NCI-H1436 treated with DMSO at 0.1 percent for 48 hours (cell line): ENCODE data around the gene KLHL34.

Source experiments
- DNase-seq: peaks from one replicate; lab custom pipeline; 2025; lab: John Stamatoyannopoulos, UW

The KLHL34 gene, protein sequence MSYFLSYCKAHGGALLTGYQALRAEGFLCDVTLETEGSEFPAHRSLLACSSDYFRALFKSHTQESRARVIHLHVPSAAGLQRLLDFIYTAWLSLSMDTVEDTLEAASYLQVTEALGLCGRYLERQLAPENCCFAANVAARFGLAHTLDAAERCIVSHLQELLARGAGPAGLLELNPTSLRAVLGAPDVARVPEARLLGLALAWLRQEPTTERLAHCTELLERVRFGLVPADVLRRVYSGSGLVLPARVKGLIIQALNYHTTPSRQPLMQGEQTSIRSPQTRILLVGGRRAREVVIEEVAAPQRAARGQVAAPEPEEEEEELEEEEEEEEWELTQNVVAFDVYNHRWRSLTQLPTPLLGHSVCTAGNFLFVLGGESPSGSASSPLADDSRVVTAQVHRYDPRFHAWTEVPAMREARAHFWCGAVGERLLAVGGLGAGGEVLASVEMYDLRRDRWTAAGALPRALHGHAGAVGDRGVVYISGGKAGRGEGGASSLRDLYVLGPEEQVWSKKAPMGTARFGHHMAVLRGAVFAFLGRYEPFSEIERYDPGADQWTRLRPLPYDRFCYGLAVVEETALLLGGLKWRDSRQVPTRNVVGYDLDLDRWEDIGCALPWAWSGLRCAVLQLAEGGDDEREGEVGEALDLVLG

DNA sequence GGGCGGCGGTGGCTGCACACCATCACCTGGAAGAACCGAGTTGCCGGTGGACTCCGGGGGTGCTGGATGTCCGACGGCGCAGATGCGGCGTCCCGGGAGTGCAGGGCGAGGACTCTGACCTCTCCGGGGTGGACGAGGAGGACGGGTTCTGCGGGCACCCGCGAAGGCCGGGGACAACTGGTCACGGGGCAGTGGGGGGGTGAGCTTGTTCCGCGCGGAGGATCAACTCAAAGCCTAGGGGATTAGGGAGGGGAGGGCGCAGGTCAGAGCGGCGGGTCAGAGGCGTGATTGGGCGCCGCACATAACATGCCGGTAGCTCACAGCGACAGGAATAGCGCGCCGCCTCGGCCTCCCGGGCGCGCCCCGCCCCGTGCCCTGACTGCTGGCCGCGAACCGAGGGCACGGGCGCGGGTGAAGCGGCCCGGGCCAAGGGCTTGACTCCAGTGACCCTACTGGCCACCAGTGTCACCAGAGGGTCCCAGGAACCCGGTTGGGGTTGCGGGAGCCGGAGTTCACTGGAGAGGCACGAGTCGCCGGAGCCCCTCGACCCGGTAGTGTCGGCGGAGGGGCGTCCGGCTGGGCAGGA is at the start of gene KLHL34:
Gene KLHL34, minus strand, starts transcription at position 179 of the 586 bp plus-strand sequence. CDS start 542 bp downstream, outside the sequence.
- DNase-seq: no peak

DNA sequence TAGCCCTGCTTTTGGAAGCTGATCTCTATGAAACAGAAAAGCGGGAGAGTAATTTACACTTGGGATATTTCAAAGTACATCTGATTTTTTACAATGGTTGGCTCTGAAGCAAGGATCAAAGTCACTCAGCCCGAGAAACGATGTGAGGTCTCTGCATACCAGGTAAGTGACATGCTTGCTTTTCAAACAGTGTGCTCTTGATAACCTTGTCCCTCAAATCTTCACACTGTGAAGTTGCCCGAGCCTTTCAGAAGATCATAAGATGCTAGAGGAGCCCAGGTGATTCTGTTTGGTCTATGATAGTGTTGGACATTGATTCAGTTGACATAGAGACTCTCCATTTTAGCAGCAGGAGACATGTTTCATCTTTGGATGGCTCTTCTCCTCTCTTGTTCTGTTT is 47.1 kb upstream of the KLHL34 start:
- DNase-seq: no peak

DNA sequence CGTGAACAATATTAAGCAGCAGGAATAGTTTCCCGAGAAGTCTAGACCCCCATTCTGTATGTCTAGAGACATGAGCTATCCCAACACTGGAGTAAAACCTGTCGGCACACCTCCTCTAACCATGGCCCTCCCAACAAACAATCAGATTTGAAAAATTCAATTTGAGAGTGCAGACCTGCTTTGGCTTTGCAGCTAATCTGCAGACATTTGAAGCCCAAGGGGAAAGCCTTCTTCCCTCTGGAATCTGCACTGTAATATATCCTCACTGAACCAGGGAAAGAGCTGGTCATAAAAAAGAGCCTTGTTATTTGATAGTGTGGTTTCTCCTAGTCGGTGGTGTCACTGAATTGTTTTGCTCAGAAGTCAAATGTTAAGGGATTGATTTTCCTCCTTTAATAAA is 44.6 kb upstream of the KLHL34 start:
- no peak for DNase-seq

DNA sequence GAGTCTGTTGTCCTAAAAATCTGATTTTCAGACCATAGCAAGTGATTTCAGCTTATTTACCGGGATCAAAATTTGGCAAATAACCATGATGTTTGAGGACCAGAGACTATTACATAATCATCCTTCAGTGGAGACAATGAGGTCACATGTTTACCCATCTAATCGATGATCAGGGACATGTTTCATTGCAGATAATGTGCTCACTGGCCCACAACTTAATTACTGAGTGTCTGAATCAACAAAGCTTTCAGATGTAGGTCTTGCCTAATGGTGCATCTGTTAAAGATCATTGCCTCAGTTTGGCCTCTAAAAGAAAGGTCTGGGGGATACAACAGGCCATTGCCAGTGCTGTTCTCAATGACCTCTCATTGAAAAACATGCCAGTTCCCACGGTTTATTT is 42.8 kb upstream of the KLHL34 start:
- DNase-seq: no peak

DNA sequence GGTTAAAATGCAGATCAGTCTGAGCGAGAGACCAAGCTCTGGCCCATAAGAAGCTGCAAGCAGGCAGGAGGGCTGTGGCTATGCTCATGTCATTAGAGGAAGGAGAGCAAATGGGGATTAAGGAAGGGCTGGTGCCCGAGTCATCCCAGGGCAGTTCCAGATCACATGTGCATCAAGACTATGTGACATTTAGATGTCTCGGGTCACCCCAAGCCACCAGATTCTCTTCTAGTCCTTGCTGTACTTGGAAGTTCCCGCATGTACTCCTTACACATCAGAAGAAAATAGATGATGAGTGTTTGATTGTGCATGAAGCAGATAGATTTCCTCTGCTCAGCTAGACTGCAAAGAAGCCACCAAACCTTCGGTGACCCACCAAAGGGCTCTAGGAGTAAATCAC is 42.1 kb upstream of the KLHL34 start:
- DNase-seq: no peak

DNA sequence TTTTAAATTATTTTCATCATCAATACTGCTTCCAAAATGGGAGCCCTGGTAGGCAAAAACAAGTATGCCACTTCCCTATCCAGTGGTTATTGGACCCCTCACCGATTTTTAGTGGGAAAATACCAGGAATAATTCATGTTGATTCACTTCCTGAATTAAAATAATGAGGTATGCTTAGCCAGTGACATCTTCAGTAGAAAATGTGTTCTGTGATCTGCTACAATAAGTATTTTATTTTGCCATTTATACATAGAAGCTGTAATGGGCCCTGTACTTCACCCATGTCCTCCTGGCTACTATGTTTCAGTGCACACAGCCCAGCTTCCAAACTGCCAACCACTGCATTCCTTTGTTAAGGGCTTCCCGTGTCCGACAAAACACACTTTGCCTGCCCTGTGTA is 41.0 kb upstream of the KLHL34 start:
- DNase-seq: no peak

DNA sequence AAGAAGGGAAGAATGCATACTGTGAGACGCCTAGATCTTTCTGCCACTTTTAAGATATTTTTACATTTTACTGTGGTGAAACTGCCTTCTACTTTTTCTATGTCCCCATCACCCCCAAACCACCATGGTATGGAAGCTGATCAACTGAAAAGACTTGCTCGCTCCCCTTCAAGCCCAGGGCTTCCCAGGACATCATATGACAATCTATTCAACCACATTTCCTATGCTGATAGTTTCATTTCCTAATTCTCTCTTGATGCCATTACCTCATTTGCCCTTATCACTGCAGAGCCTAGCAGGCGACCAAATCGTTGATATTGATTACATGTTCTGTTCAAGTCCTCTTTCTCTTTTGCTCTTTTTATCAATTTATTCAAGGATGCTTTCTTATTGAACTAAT is 40.1 kb upstream of the KLHL34 start:
- DNase-seq: no peak

DNA sequence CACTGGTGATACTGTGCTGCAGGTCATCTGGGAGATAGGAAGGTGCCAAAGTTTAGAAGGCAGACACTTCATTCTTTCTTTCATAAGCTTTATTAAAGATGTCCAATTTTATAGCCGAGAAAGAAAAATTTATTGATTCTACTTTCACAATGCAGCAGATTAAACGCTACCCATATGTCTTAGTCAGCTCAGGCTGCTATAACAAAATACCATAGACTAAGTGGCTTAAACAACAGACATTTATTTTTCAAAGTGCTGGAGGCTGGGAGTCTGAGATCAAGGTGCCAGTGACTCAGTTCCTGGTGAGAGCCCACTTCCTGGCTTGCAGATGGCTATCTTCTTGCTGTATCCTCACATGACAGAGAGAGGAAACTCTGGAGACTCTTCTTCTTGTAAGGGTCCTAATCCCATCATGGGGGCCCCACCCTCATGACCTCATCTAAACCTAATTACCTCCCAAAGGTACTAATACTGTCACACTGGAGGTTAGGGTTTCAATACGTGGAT is 33.4 kb upstream of the KLHL34 start:
- DNase-seq: no peak

DNA sequence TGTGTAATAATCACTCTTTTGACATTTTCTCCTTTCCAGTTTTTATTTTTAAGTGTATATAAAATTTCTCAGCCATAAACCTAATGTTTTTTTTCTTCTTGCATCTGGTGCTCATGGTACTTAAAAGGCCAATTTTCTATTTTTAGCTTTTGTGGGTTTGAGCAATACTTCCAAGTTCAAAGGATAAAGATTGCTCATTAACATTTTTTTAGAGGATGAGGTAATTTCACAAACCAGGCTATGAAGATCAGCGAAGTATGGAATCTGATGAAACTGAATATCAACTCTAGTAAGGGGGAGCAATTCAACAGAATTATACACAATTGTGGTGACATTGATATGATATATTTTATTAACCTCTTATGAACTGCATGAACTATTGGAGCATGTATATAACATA is 25.8 kb upstream of the KLHL34 start:
- no peak for DNase-seq

DNA sequence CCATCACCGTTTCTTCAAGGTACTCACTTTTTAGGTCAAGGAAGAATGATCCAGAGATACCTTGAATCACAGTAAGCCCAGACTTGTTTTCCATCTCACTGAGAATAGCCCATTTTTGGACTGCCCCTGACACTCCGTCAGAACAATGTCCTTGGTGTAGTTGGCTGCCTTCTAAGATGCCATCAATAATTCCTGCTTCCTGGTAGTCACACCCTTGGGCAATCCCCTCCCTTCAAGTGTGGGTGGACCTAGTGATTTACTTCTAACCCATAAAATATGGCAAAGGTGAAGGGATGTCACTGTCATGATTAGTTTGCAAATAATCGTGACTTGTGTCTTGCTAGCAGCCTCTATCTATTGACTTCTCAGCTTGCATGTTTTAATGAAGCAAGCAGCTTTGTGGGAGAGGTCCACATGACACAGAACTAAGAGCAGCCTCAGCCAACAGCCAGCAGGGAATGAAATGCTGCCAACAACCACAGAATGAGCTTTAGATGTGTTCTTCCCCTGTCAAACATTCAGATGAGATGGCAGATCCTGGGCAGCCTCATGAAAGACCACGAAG is 20.0 kb upstream of the KLHL34 start:
- no peak for DNase-seq

DNA sequence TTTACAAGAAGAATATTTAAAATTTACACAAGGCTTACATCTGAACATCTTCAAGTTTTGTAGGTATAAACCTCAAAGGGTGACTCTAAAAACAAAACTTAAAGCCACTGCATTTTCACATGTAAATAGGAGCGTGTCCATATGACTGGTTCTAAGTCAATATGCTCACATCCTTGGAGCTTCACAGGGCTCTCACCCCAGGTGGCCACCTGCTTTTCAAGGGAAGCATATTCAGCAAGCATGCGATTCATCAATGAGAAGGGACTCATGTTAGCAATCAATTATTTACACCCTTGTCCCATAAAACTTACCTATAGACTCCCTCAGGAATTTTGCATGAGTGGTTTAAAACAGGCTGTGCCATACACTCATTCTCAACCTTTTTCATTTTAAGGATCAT is 17.8 kb upstream of the KLHL34 start:
- DNase-seq: no peak

DNA sequence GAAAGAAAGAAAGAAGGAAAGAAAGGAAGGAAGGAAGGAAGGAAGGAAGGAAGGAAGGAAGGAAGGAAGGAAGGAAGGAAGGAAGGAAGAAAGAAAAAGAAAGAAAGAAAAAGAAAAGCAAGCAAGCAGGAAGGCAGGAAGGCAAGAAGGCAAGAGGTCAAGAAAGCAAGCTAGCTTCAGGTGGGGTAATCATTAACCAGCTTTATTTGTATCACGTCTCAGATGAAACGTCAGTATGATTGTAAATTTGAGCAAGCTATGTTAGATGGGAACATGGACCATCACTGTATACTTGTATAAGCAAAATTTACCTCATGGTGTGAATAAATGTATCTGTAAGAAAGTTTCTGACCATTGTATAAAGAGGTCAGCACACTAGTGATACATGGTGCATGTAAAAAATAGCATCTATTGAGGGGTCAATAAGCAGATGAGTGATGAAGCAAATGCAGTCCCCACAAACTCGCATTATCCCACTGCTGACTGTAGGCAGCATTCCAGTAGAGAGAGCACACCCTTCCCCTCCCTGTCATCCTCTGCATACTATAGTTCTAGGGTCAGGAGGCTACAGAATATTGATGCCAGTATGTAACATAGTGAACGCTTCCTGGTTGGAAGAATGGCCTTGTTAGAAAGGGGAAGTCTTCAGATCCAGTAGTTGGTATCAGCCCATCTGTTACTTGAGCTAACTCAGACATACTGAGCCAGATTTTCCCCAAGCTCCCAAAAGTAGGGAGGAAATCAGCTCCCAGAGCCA is 16.5 kb upstream of the KLHL34 start:
- DNase-seq: no peak

DNA sequence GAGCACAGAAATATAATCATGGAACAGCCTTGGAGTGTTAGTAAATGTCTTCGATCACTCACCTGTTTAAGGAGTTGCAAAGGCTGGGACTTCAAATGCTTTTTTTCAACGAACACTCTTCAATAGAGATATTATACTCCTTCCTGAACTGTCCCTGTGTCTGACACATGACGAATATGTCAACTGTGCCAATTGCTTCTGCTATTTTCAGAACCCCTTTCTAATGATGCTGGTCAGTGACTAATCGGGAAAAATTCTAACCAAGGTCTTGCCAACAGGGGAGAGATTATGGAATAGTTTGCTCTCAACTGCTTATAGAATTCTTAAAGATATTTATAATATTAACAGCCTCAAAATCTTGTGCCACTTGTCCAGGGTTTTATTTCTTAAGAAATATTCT is 8.5 kb upstream of the KLHL34 start:
- no peak for DNase-seq

DNA sequence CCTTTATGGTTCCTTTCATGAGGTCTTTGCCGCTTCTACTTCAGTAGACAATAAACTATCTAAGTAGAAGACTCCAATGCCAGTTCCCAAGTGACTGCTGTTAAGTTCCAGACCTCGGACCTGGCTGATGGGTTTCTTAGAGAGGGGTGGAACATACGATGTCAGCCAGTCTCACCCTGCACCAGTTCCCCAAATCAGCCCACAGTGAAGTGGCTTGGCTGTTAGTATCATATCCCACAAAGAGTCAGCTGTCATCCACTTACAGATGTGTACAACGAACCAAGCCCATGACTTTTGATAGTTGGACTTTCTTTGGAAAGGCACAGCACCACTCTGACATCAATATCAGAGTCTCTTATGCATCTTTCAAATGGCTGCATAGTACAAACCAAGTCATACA is 8.1 kb upstream of the KLHL34 start:
- no peak for DNase-seq

DNA sequence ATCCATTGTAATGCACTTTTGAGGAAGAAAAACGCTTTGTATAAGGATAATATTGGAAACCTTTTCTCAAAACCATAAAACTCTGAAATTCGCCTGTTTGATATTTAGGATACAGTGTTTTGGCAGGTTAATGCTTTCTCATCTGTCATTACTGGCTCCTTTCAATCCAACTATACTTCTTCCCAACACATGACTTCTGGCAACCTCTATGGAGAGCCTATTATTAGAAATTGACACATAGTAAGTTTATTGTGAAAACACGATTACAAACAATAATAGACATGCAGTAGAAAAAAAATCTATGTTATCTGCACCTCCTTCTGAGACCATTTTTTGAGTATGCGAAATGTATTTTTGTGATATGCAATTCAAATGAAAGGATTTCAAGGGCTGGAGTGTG is 4.6 kb upstream of the KLHL34 start:
- DNase-seq: no peak

DNA sequence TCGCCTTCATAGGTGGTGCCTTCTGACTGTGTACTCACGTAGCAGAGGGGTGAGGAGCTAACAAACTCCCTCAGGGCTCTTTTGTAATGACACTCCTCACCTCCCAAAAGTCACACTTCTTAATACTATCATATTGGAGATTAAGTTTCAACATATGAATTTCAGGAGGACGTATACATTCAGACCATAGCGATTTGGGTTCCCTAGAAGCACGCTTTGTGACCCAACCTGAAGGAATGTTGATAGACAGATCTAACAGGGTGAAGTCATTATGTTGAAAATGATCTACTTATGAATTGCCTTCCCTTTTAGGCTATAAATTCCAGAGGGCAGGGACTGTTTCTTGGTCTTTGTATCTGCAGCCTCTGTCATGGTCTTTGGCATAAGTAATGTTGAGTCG is 3.2 kb upstream of the KLHL34 start:
- no peak for DNase-seq

DNA sequence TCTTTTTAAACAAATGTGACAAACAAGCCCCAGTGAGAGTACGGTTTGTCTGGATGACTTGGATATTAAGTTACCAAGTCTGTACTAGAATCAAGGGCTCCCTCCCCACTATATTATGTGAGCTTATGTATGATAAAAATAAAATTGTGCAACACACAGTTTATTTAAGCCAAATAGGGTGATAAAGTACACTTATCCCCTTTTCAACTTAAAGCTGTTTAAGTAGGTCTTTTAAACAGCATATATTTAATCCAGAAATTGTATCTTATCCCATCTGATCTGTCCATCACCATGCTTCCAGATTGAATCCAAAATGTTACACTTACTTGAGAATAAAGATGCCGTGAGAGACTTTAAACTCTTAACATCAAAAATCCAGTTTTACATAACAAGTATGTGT is 2.0 kb upstream of the KLHL34 start:
- DNase-seq: no peak

DNA sequence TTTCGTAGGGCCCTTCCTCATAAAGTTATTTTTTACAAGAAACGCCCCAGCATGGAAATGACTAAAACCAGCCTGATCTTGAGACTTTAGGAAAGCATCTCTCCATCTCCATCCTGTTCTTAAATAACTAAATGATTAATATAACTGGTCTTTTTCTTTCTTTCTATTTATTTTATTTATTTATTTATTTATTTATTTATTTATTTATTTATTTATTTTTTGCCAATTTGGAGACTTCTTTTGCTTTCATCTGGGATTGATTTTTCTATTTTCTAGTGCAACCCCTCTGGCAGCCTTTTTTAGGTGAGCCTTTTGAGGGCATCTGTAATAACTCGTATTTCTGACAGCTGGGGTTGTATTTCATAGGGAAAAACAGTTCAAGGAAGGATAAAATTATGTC is 1.2 kb upstream of the KLHL34 start:
- DNase-seq: no peak

DNA sequence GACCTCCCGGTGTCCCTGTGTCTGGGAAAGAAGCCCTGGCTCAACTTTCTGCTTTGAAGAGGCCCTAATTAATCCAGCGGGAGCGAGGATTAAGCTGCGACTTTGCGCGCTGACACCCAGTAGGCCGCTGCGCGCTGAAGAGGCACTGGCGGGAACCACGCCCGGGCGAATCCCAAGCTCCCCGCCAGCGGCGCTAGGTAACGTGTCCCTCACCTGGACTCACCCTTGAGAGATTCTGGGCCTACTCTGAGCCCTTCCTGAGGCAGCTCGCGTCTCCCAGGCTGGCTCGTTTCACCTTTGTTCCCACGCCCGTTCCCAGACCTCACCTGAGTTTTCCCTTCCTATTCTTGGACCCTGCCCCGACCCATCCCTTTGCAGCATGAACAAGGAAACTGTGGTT is 616 bp upstream of the KLHL34 start:
- no peak for DNase-seq

DNA sequence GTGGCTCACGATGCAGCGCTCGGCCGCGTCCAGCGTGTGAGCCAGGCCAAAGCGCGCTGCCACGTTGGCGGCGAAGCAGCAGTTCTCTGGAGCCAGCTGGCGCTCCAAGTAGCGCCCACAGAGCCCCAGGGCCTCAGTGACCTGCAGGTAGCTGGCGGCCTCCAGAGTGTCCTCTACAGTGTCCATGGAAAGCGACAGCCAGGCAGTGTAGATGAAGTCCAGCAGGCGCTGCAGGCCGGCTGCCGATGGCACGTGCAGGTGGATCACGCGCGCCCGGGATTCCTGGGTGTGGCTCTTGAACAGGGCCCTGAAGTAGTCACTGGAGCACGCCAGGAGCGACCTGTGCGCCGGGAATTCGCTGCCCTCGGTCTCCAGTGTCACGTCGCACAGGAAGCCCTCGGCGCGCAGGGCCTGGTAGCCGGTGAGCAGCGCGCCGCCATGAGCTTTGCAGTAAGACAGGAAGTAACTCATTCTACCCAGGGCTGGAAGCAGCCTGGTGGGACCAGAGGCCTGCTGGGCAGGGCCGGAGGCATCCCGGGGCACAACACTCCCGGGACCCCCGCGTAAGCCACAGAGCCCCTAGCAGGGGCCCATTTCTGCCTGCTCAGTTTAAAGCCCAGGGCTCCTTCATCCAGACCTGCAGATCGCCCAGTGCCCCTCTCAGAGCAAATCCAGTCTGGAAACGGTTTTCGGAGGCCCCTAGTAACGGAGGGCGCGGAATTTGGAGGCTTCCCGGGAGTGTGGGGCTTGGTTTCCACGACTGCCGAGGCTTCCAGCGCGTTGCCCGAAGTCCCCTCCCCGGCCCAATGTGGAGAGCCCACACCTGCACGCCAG is 595 bp downstream of the KLHL34 start:
- no peak for DNase-seq

DNA sequence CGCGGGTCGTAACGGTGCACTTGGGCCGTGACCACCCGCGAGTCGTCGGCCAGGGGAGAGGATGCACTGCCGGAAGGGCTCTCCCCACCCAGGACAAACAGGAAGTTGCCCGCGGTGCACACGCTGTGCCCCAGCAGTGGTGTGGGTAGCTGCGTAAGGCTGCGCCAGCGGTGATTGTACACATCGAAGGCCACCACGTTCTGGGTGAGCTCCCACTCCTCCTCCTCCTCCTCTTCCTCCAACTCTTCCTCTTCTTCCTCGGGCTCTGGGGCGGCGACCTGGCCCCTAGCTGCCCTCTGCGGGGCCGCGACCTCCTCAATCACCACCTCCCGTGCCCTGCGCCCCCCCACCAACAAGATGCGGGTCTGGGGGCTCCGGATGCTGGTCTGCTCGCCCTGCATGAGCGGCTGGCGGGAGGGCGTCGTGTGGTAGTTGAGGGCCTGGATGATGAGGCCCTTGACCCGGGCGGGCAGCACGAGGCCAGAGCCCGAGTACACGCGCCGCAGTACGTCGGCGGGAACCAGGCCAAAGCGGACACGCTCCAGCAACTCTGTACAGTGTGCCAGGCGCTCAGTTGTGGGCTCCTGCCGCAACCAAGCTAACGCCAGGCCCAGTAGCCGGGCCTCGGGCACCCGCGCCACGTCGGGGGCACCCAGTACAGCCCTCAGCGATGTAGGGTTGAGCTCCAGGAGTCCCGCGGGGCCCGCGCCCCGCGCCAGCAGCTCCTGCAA is 1.4 kb downstream of the KLHL34 start:
- no peak for DNase-seq
